Muscle layer of colon (tissue), 2 donors: Measurements from ENCODE around the gene GFOD2.

Experiments used
- H3K27ac ChIP-seq: one replicate; pipeline ENCODE4 v1.7.0; 2013; ENCODE audit warnings: low read depth, mild to moderate bottlenecking, low read length, moderate library complexity
- H3K27me3 ChIP-seq, 2 donors: one replicate each; pipeline ENCODE4 v1.7.0; 2013; ENCODE audit warnings: low read length in 2 of 2, mild to moderate bottlenecking in 2 of 2; ENCODE audit not compliant: insufficient read depth in 2 of 2, control insufficient read depth in 1 of 2
- H3K36me3 ChIP-seq: one replicate; pipeline ENCODE4 v1.7.0; 2013; ENCODE audit warnings: mild to moderate bottlenecking, low read length; ENCODE audit not compliant: insufficient read depth
- H3K4me1 ChIP-seq: one replicate; pipeline ENCODE4 v1.7.0; 2013; ENCODE audit warnings: mild to moderate bottlenecking, low read length; ENCODE audit not compliant: insufficient read depth
- H3K4me3 ChIP-seq, 2 donors: one replicate each; pipeline ENCODE4 v1.7.0; 2013; ENCODE audit warnings: low read length in 2 of 2, low read depth in 1 of 2, mild to moderate bottlenecking in 1 of 2, moderate library complexity in 1 of 2
- H3K9ac ChIP-seq: one replicate; pipeline ENCODE4 v1.7.0; 2013; ENCODE audit warnings: low read length
- H3K9me3 ChIP-seq: one replicate; pipeline ENCODE4 v1.7.0; 2013; ENCODE audit warnings: mild to moderate bottlenecking, low read length
- donor health status: abdominal sarcoma.
- donor health status: Adenocarcinoma of cecum.

The GFOD2 gene

GRCh38 chr16:67645397-67646121 is 73.6 kb downstream of the GFOD2 start:
- Histone ChIP-seq H3K27ac (no peak overlapping the region), H3K9ac (no peak overlapping the region), H3K27me3 (peaks cover 8 to 58% of the 10 kb centered on the region in 2 donors), H3K9me3 (no peaks in the 10 kb centered on the region), H3K4me3 (no peak overlapping the region), H3K4me1 (peaks cover 10% of the 10 kb centered on the region), H3K36me3 (no peaks in the 10 kb centered on the region)

GRCh38 chr16:67644038-67644437 is 75.1 kb downstream of the GFOD2 start:
- Histone ChIP-seq H3K9ac (no peak overlapping the region), H3K4me3 (no peak overlapping the region), H3K27me3 (peaks cover 4 to 43% of the 10 kb centered on the region in 2 donors), H3K27ac (no peak overlapping the region), H3K36me3 (no peaks in the 10 kb centered on the region), H3K9me3 (no peaks in the 10 kb centered on the region), H3K4me1 (peaks cover 10% of the 10 kb centered on the region)

- peaks cover 0 to 26% of the 10 kb centered on the region in 2 donors for H3K27me3 ChIP-seq
- H3K4me3 ChIP-seq = no peak overlapping the region
- peaks cover 10% of the 10 kb centered on the region for H3K4me1 ChIP-seq
- no peak overlapping the region for H3K27ac ChIP-seq
- H3K9ac ChIP-seq = no peak overlapping the region
- H3K36me3 ChIP-seq = peaks cover 13% of the 10 kb centered on the region
- H3K9me3 ChIP-seq = no peaks in the 10 kb centered on the region
Measured at GRCh38 chr16:67641779-67642708, 77.1 kb downstream of the GFOD2 start.

GRCh38 chr16:67637625-67638024 is 81.5 kb downstream of the GFOD2 start:
- peaks cover 10% of the 10 kb centered on the region for H3K4me1 ChIP-seq
- H3K27me3 ChIP-seq = no peaks in the 10 kb centered on the region
- H3K36me3 ChIP-seq = peaks cover 27% of the 10 kb centered on the region
- H3K9me3 ChIP-seq = no peaks in the 10 kb centered on the region
- H3K9ac ChIP-seq = no peak overlapping the region
- no peak overlapping the region for H3K4me3 ChIP-seq
- H3K27ac ChIP-seq = no peak overlapping the region

GRCh38 chr16:67636713-67637112 is 82.4 kb downstream of the GFOD2 start:
- H3K36me3 ChIP-seq = peaks cover 36% of the 10 kb centered on the region
- no peak overlapping the region for H3K4me3 ChIP-seq
- no peaks in the 10 kb centered on the region for H3K9me3 ChIP-seq
- no peak overlapping the region for H3K9ac ChIP-seq
- no peak overlapping the region for H3K27ac ChIP-seq
- peaks cover 3% of the 10 kb centered on the region for H3K4me1 ChIP-seq
- no peaks in the 10 kb centered on the region for H3K27me3 ChIP-seq

GRCh38 chr16:67632415-67633172 is 86.5 kb downstream of the GFOD2 start:
- Histone ChIP-seq H3K9me3 (no peaks in the 10 kb centered on the region), H3K27ac (no peak overlapping the region), H3K4me1 (no peaks in the 10 kb centered on the region), H3K4me3 (no peak overlapping the region), H3K36me3 (peaks cover 54% of the 10 kb centered on the region), H3K27me3 (no peaks in the 10 kb centered on the region), H3K9ac (no peak overlapping the region)

GRCh38 chr16:67628216-67628615 is 90.9 kb downstream of the GFOD2 start:
- H3K9ac ChIP-seq = no peak overlapping the region
- no peak overlapping the region for H3K4me3 ChIP-seq
- peaks cover 62% of the 10 kb centered on the region for H3K36me3 ChIP-seq
- H3K4me1 ChIP-seq = no peaks in the 10 kb centered on the region
- H3K27me3 ChIP-seq = no peaks in the 10 kb centered on the region
- H3K9me3 ChIP-seq = no peaks in the 10 kb centered on the region
- no peak overlapping the region for H3K27ac ChIP-seq
